Kidney (tissue), 14 donors: ENCODE results near the gene BRD9. TPM values are rescaled to one million over a fixed set of nuclear protein-coding genes. Genes with fewer than 3 reads are reported as not detected.
A peak's percentile ranks its signal among the peaks of the same experiment; 100 is the strongest.

Source experiments
- DNase-seq, 5 donors: peaks; one replicate each; pipeline ENCODE4 v3.0.0-alpha.2; 2013 to 2020
- FAIRE-seq: peaks from 2 replicates; lab custom pipeline; 2012; peaks lifted over from hg19 to GRCh38; lab: Jason Lieb, UNC
- H3K27ac ChIP-seq, 2 donors: one replicate each; pipeline ENCODE4 v1.7.0; 2013; ENCODE audit warnings: low read depth in 2 of 2, low read length in 2 of 2, inconsistent platforms in 1 of 2
- H3K27me3 ChIP-seq: one replicate; pipeline ENCODE4 v1.7.1; 2013; ENCODE audit warnings: low read length, inconsistent platforms; ENCODE audit not compliant: control insufficient read depth, insufficient read depth
- H3K36me3 ChIP-seq, 3 donors: one replicate each; pipeline versions ENCODE4 v1.7.0 to v1.7.1; 2013; ENCODE audit warnings: low read length in 3 of 3, control low read depth in 1 of 3, inconsistent platforms in 1 of 3; ENCODE audit not compliant: insufficient read depth in 3 of 3, control insufficient read depth in 2 of 3
- H3K4me1 ChIP-seq, 3 donors: one replicate each; pipeline versions ENCODE4 v1.7.0 to v1.7.1; 2013; ENCODE audit warnings: low read length in 3 of 3, inconsistent platforms in 1 of 3, low read depth in 1 of 3; ENCODE audit not compliant: control insufficient read depth in 2 of 3, insufficient read depth in 2 of 3
- H3K4me3 ChIP-seq, 3 donors: one replicate each; pipeline versions ENCODE4 v1.7.0 to v1.8.1; 2013; ENCODE audit warnings: low read length in 3 of 3, control low read depth in 1 of 3, inconsistent platforms in 1 of 3
- H3K9ac ChIP-seq, 3 donors: one replicate each; pipeline versions ENCODE4 v1.7.0 to v1.7.1; 2013; ENCODE audit warnings: low read length in 3 of 3, control low read depth in 1 of 3, inconsistent platforms in 1 of 3
- H3K9me3 ChIP-seq, 3 donors: one replicate each; pipeline versions ENCODE4 v1.7.0 to v1.7.1; 2013; ENCODE audit warnings: low read length in 3 of 3, control low read depth in 1 of 3, inconsistent platforms in 1 of 3; ENCODE audit not compliant: control insufficient read depth in 2 of 3, insufficient read depth in 1 of 3
- CTCF ChIP-seq: IDR thresholded peaks from 3 replicates; pipeline ENCODE4 v1.5.1; 2012; ENCODE audit warnings: mild to moderate bottlenecking, moderate library complexity, borderline replicate concordance; ENCODE audit not compliant: insufficient read depth; ENCODE audit errors: extremely low read depth
- intact Hi-C: fragments of 100-400 bp; cut with DNase I; formaldehyde crosslinking; loops from one replicate; pipeline ENCODE4 v1.11.1; 2022
- polyA plus RNA-seq: library from polyadenylated mRNA; stranded (reverse); fragments of 350-450 nt; fragmentation: Illumina TruSeq; extraction: RNeasy Lipid Tissue Mini Kit (QIAGEN cat#74804); gene quantifications from one replicate; pipeline ENCODE4 v1.2.3, GENCODE V29; 2014; ENCODE audit warnings: low read depth, low replicate concordance; ENCODE audit not compliant: insufficient read depth
- total RNA-seq: library from RNA; stranded (reverse); fragmentation: NEBNext Ultra II Directional; extraction: Animal tissue kit (Norgen Biotek cat#: 25700); gene quantifications from one replicate; pipeline ENCODE4 v1.2.1, GENCODE V29; 2021
- donor health status: control.
- donor health status: control.
- donor health status: control.
- donor health status: control.
- donor health status: control.
- donor health status: DM: yes; HTN: yes; CAD: no.
- donor health status: Normal renal cell carcinoma (clear cell type).

Gene BRD9
- total and polyA plus RNA-seq, 2 donors from 2014 or later = 17.5 to 38.0 TPM

- peak overlapping the region; percentile 79 to 85 (median 83) for H3K4me3 ChIP-seq
- intact Hi-C loops = no loop called here
- H3K36me3 ChIP-seq = peaks cover 5 to 36% (median 16%) of the 10 kb centered on the region in 3 donors
- no peak for TF ChIP-seq CTCF
- DNase-seq = no peak
- H3K4me1 ChIP-seq = peaks cover 0 to 20% (median 4%) of the 10 kb centered on the region in 3 donors
- H3K27ac ChIP-seq = peak overlapping the region; percentile 13 to 67
- no peaks in the 10 kb centered on the region for H3K9me3 ChIP-seq
- H3K9ac ChIP-seq = peak overlapping the region; percentile 66 to 91 (median 68)
- no peaks in the 10 kb centered on the region for H3K27me3 ChIP-seq
- no peak for FAIRE-seq
These were observed 686 bp downstream of the BRD9 start for GRCh38 chr5:891837-892393.

- Histone ChIP-seq H3K27ac (peak overlapping the region in 1 of 2 donors; percentile 13), H3K4me3 (peak overlapping the region; percentile 79 to 85 (median 83)), H3K9me3 (no peaks in the 10 kb centered on the region), H3K36me3 (peaks cover 5 to 43% (median 22%) of the 10 kb centered on the region in 3 donors), H3K27me3 (no peaks in the 10 kb centered on the region), H3K9ac (peak overlapping the region; percentile 66 to 91 (median 68)), H3K4me1 (peaks cover 0 to 20% (median 4%) of the 10 kb centered on the region in 3 donors)
- FAIRE-seq (no peak), DNase-seq (peak in 1 of 5 donors; percentile 6)
- no peak for TF ChIP-seq CTCF
- intact Hi-C loops = no loop called here
These were observed 1.3 kb downstream of the BRD9 start for GRCh38 chr5:891117-891836.

- Histone ChIP-seq H3K36me3 (peaks cover 5 to 58% (median 31%) of the 10 kb centered on the region in 3 donors), H3K9me3 (no peaks in the 10 kb centered on the region), H3K9ac (no peak overlapping the region), H3K4me3 (no peak overlapping the region), H3K27me3 (no peaks in the 10 kb centered on the region), H3K27ac (no peak overlapping the region), H3K4me1 (peaks cover 0 to 20% (median 4%) of the 10 kb centered on the region in 3 donors)
- FAIRE-seq = no peak
- TF ChIP-seq CTCF = no peak
- intact Hi-C loops = no loop called here
- DNase-seq = no peak
These were observed 3.4 kb downstream of the BRD9 start for GRCh38 chr5:889075-889710.
